WTC11 (cell line): ENCODE results near the gene OR2K2. TPM values are rescaled to one million over a fixed set of nuclear protein-coding genes. Genes with fewer than 3 reads are reported as not detected.

ENCODE experiments used
- ATAC-seq: fragments of 200-7000 bp; cut with Tn5 transposase; 2 replicates; pipeline ENCODE4 v1.10.0; 2021; ENCODE audit warnings: mild to moderate bottlenecking, moderate library complexity
- CTCF ChIA-PET: fragments of 300-600 bp; sonication (Branson Sonifier 250); formaldehyde crosslinking; loops from one replicate; lab custom pipeline; 2021; ENCODE audit warnings: antibody characterized with exemption; lab: Charles Lee
- POLR2A ChIA-PET: fragments of 350-600 bp; sonication (Branson Sonifier 250); formaldehyde crosslinking; loops from one replicate; lab custom pipeline; 2021; ENCODE audit warnings: antibody characterized with exemption; lab: Charles Lee
- DNase-seq: peaks from one replicate; pipeline ENCODE4 v3.0.0; 2021; ENCODE audit warnings: low spot score
- H3K27ac Mint-ChIP-seq: 2 replicates; pipeline ENCODE4 v1.8.0; 2021; ENCODE audit warnings: mixed read lengths
- H3K27me3 Mint-ChIP-seq: 2 replicates; pipeline ENCODE4 v1.8.0; 2021; ENCODE audit warnings: low read depth, mild to moderate bottlenecking, moderate library complexity, mixed read lengths
- H3K36me3 Mint-ChIP-seq: 2 replicates; pipeline ENCODE4 v1.8.0; 2021; ENCODE audit warnings: mixed read lengths
- H3K4me1 Mint-ChIP-seq: 2 replicates; pipeline ENCODE4 v1.8.0; 2022; ENCODE audit warnings: mixed read lengths
- H3K4me3 Mint-ChIP-seq: 2 replicates; pipeline ENCODE4 v1.8.0; 2021; ENCODE audit warnings: mild to moderate bottlenecking, moderate library complexity, mixed read lengths
- H3K9me3 Mint-ChIP-seq: 2 replicates; pipeline ENCODE4 v1.8.0; 2021; ENCODE audit warnings: mixed read lengths
- ATF6 ChIP-seq: sonication (generic); formaldehyde crosslinking; IDR thresholded peaks from 2 replicates; pipeline ENCODE4 v1.8.1; 2023; ENCODE audit warnings: mild to moderate bottlenecking, missing genetic modification reagents
- FOXJ3 ChIP-seq: sonication (generic); formaldehyde crosslinking; IDR thresholded peaks from 2 replicates; pipeline ENCODE4 v1.9.0; 2021; ENCODE audit warnings: missing genetic modification reagents, mild to moderate bottlenecking, borderline replicate concordance
- HMGA2 ChIP-seq: fragments of 250-450 bp; sonication (Bioruptor Pico); IDR thresholded peaks from 2 replicates; pipeline ENCODE4 v1.4.0; 2021; ENCODE audit warnings: mild to moderate bottlenecking, moderate library complexity
- SP1 ChIP-seq: sonication (generic); formaldehyde crosslinking; conservative IDR thresholded peaks from 2 replicates; pipeline ENCODE4 v1.8.1; 2022; ENCODE audit warnings: missing genetic modification reagents
- ZBTB21 ChIP-seq: sonication (generic); formaldehyde crosslinking; IDR thresholded peaks from 2 replicates; pipeline ENCODE4 v1.8.1; 2023; ENCODE audit warnings: mild to moderate bottlenecking, missing genetic modification reagents, borderline replicate concordance
- ZNF219 ChIP-seq: sonication (generic); formaldehyde crosslinking; IDR thresholded peaks from 2 replicates; pipeline ENCODE4 v1.8.0; 2023; ENCODE audit warnings: missing genetic modification reagents, mild to moderate bottlenecking, borderline replicate concordance
- ZNF281 ChIP-seq: sonication (generic); formaldehyde crosslinking; IDR thresholded peaks from 2 replicates; pipeline ENCODE4 v1.8.0; 2023; ENCODE audit warnings: mild to moderate bottlenecking, missing genetic modification reagents
- ZNF532 ChIP-seq: fragments of 250-450 bp; sonication (Bioruptor Pico); IDR thresholded peaks from 2 replicates; pipeline ENCODE4 v1.9.0; 2021; ENCODE audit warnings: mild to moderate bottlenecking, borderline replicate concordance
- total RNA-seq: library from RNA; stranded (reverse); gene quantifications from 3 replicates; pipeline ENCODE4 v1.2.3, GENCODE V29; 2021
- TF ChIP-seq, protein P1 (sequence below): sonication (generic); formaldehyde crosslinking; IDR thresholded peaks from 2 replicates; pipeline ENCODE4 v1.8.0; 2022; ENCODE audit warnings: mild to moderate bottlenecking, missing genetic modification reagents
- TF ChIP-seq, protein P2 (sequence below): fragments of 250-450 bp; sonication (Bioruptor Pico); IDR thresholded peaks from 2 replicates; pipeline ENCODE4 v2.1.2; 2022; ENCODE audit warnings: mild to moderate bottlenecking, moderate library complexity
- TF ChIP-seq, protein P3 (sequence below): fragments of 250-450 bp; sonication (Bioruptor Pico); IDR thresholded peaks from 2 replicates; pipeline ENCODE4 v1.9.0; 2021; ENCODE audit warnings: mild to moderate bottlenecking

The OR2K2 gene
- total RNA-seq, 1 experiment from 2014 or later: not detected

DNA sequence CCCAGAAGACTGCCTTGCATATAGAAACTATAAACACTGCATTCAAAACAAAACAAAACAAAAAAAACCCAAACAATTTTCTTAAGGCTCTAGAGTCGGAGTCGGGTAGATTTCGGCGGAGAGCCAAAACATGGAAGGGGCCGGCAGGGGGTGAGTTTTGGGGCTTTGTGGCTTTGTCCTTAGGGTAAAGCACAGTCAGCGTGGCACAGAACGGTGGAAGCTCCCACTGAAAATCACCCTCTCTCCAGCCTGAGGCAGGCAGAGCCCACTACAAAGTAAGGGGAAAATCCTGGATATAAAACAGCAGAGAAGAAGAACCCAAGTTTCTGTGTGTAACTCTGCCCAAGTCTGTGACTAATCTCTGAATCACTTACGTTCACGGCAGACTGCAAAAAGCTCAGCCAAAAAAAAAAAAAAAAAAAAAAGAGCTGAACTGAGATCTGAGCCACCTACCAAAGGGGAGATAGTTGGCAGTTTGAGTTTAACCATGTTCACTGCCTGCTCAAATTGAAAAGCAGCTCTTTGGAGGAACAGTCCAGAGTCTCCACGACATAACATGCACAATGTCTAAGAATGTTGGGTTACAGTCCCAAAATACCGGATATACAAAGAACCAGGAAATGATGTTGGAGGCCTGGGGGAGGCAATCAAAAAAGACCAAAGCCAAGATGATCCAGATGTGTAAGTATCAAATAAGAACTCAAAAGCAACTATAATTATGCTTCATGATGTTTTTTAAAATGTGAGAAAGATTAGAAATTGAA lies 26.6 kb upstream of the OR2K2 start (continued):
- no peak for TF ChIP-seq ZNF281 (CRISPR knock-in tag)
- TF ChIP-seq, protein P1, sequence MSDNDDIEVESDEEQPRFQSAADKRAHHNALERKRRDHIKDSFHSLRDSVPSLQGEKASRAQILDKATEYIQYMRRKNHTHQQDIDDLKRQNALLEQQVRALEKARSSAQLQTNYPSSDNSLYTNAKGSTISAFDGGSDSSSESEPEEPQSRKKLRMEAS (CRISPR knock-in tag): no peak

- Mint-ChIP-seq H3K27me3 (no peaks in the 10 kb centered on the region), H3K36me3 (no peaks in the 10 kb centered on the region)
- POLR2A ChIA-PET: no interaction called here
- no peak for DNase-seq
- no peak for TF ChIP-seq ZNF532 (CRISPR knock-in tag)
- TF ChIP-seq, protein P2, sequence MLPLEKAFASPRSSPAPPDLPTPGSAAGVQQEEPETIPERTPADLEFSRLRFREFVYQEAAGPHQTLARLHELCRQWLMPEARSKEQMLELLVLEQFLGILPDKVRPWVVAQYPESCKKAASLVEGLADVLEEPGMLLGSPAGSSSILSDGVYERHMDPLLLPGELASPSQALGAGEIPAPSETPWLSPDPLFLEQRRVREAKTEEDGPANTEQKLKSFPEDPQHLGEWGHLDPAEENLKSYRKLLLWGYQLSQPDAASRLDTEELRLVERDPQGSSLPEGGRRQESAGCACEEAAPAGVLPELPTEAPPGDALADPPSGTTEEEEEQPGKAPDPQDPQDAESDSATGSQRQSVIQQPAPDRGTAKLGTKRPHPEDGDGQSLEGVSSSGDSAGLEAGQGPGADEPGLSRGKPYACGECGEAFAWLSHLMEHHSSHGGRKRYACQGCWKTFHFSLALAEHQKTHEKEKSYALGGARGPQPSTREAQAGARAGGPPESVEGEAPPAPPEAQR (CRISPR knock-in tag): no peak
- no peak for TF ChIP-seq SP1
- no peak for TF ChIP-seq ZNF219
- TF ChIP-seq HMGA2 (CRISPR knock-in tag): no peak
- TF ChIP-seq FOXJ3 (CRISPR knock-in tag): no peak
- TF ChIP-seq, protein P3, sequence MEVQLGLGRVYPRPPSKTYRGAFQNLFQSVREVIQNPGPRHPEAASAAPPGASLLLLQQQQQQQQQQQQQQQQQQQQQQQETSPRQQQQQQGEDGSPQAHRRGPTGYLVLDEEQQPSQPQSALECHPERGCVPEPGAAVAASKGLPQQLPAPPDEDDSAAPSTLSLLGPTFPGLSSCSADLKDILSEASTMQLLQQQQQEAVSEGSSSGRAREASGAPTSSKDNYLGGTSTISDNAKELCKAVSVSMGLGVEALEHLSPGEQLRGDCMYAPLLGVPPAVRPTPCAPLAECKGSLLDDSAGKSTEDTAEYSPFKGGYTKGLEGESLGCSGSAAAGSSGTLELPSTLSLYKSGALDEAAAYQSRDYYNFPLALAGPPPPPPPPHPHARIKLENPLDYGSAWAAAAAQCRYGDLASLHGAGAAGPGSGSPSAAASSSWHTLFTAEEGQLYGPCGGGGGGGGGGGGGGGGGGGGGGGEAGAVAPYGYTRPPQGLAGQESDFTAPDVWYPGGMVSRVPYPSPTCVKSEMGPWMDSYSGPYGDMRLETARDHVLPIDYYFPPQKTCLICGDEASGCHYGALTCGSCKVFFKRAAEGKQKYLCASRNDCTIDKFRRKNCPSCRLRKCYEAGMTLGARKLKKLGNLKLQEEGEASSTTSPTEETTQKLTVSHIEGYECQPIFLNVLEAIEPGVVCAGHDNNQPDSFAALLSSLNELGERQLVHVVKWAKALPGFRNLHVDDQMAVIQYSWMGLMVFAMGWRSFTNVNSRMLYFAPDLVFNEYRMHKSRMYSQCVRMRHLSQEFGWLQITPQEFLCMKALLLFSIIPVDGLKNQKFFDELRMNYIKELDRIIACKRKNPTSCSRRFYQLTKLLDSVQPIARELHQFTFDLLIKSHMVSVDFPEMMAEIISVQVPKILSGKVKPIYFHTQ (CRISPR knock-in tag): no peak
- no peak for TF ChIP-seq ATF6 (CRISPR knock-in tag)
- TF ChIP-seq ZBTB21 (CRISPR knock-in tag): no peak
- TF ChIP-seq, all 79 proteins: peak for 0
- ATAC-seq: no peak
- Mint-ChIP-seq H3K4me1 (peaks cover 8% of the 10 kb centered on the region), H3K27ac (no peak overlapping the region), H3K4me3 (no peak overlapping the region), H3K9me3 (no peaks in the 10 kb centered on the region)
- CTCF ChIA-PET: no interaction called here
Measured at GRCh38 chr9:111352545-111352944, 22.5 kb upstream of the OR2K2 start.
